H9 (cell line): ENCODE data around the gene FOXO1. TPM values are rescaled to one million over a fixed set of nuclear protein-coding genes. Genes with fewer than 3 reads are reported as not detected.
A peak's percentile ranks its signal among the peaks of the same experiment; 100 is the strongest.

Experiments used
- DNase-seq: peaks from one replicate; pipeline ENCODE4 v3.0.0-alpha.2; 2017
- H2AFZ ChIP-seq: one replicate; pipeline ENCODE4 v1.6.1; 2013; ENCODE audit warnings: mild to moderate bottlenecking, low read length, control low read depth, moderate library complexity
- H2AK5ac ChIP-seq: 2 replicates; pipeline ENCODE4 v1.6.1; 2013; ENCODE audit warnings: low read length, control low read depth, mixed read lengths; ENCODE audit not compliant: insufficient read length
- H2BK120ac ChIP-seq: one replicate; pipeline ENCODE4 v1.6.1; 2013; ENCODE audit warnings: low read depth, mild to moderate bottlenecking, low read length, control low read depth, inconsistent platforms; ENCODE audit not compliant: poor library complexity, severe bottlenecking
- H2BK12ac ChIP-seq: 2 replicates; pipeline ENCODE4 v1.6.1; 2013; ENCODE audit warnings: low read length, control low read depth, mixed read lengths, low read depth; ENCODE audit not compliant: insufficient read length
- H2BK15ac ChIP-seq: 2 replicates; pipeline ENCODE4 v1.6.1; 2013; ENCODE audit warnings: low read depth, low read length, control low read depth
- H2BK20ac ChIP-seq: one replicate; pipeline ENCODE4 v1.6.1; 2013; ENCODE audit warnings: low read depth, mild to moderate bottlenecking, low read length, control low read depth, inconsistent platforms; ENCODE audit not compliant: poor library complexity, severe bottlenecking
- H2BK5ac ChIP-seq: 2 replicates; pipeline ENCODE4 v1.6.1; 2013; ENCODE audit warnings: low read length, control low read depth, mixed read lengths; ENCODE audit not compliant: insufficient read length
- H3K14ac ChIP-seq: 2 replicates; pipeline ENCODE4 v1.6.1; 2013; ENCODE audit warnings: low read length, control low read depth; ENCODE audit not compliant: insufficient read depth
- H3K18ac ChIP-seq: 2 replicates; pipeline ENCODE4 v1.6.1; 2013; ENCODE audit warnings: low read depth, mild to moderate bottlenecking, mixed read lengths, low read length, control low read depth; ENCODE audit not compliant: insufficient read length
- H3K23ac ChIP-seq: 2 replicates; pipeline ENCODE4 v1.6.1; 2013; ENCODE audit warnings: low read length, control low read depth, mixed read lengths, low read depth; ENCODE audit not compliant: insufficient read length
- H3K23me2 ChIP-seq: 2 replicates; pipeline ENCODE4 v1.6.1; 2013; ENCODE audit warnings: low read depth, mild to moderate bottlenecking, mixed read lengths, low read length, control low read depth; ENCODE audit not compliant: insufficient read length, poor library complexity, severe bottlenecking
- H3K27ac ChIP-seq: 2 replicates; pipeline ENCODE4 v1.5.1; 2013; ENCODE audit warnings: low read length, control low read depth, mixed read lengths, low read depth; ENCODE audit not compliant: insufficient read length
- H3K27me3 ChIP-seq: 2 replicates; pipeline ENCODE4 v1.6.1; 2013; ENCODE audit warnings: low read length, control low read depth, inconsistent platforms; ENCODE audit not compliant: insufficient read depth
- H3K4ac ChIP-seq: 2 replicates; pipeline ENCODE4 v1.6.1; 2013; ENCODE audit warnings: low read depth, mild to moderate bottlenecking, control low read depth, inconsistent platforms, low read length, moderate library complexity
- H3K4me1 ChIP-seq: 2 replicates; pipeline ENCODE4 v1.6.1; 2013; ENCODE audit warnings: low read length, control low read depth, inconsistent platforms; ENCODE audit not compliant: insufficient read depth
- H3K4me2 ChIP-seq: 2 replicates; pipeline ENCODE4 v1.6.1; 2013; ENCODE audit warnings: low read length, control low read depth, mixed read lengths; ENCODE audit not compliant: insufficient read length, insufficient read depth
- H3K56ac ChIP-seq: 2 replicates; pipeline ENCODE4 v1.6.1; 2013; ENCODE audit warnings: low read depth, mild to moderate bottlenecking, mixed read lengths, low read length, control low read depth; ENCODE audit not compliant: insufficient read length
- H3K79me1 ChIP-seq: 2 replicates; pipeline ENCODE4 v1.6.1; 2013; ENCODE audit warnings: low read depth, mild to moderate bottlenecking, moderate library complexity, low read length, control low read depth, inconsistent platforms; ENCODE audit not compliant: insufficient read depth, poor library complexity, severe bottlenecking
- H3K79me2 ChIP-seq: 2 replicates; pipeline ENCODE4 v1.6.1; 2013; ENCODE audit warnings: low read length, control low read depth, inconsistent platforms; ENCODE audit not compliant: insufficient read depth
- H3K9ac ChIP-seq: 2 replicates; pipeline ENCODE4 v1.6.1; 2013; ENCODE audit warnings: low read length, control low read depth, mixed read lengths; ENCODE audit not compliant: insufficient read length; ENCODE audit errors: extremely low read depth
- H3K9me3 ChIP-seq: one replicate; pipeline ENCODE4 v1.6.1; 2013; ENCODE audit warnings: low read depth, low read length, inconsistent platforms; ENCODE audit not compliant: control insufficient read depth
- H3T11ph ChIP-seq: one replicate; pipeline ENCODE4 v1.6.1; 2013; ENCODE audit warnings: mild to moderate bottlenecking, low read length, control low read depth, inconsistent platforms
- H4K20me1 ChIP-seq: one replicate; pipeline ENCODE4 v1.6.1; 2013; ENCODE audit not compliant: control insufficient read depth, insufficient read length, insufficient read depth
- H4K5ac ChIP-seq: 2 replicates; pipeline ENCODE4 v1.6.1; 2013; ENCODE audit warnings: low read depth, mild to moderate bottlenecking, mixed read lengths, low read length, control low read depth; ENCODE audit not compliant: insufficient read length
- H4K8ac ChIP-seq: replicated peaks from 2 replicates; pipeline ENCODE4 v1.6.1; 2013; ENCODE audit warnings: low read length, control low read depth, mixed read lengths, low read depth; ENCODE audit not compliant: insufficient read length
- H4K91ac ChIP-seq: 2 replicates; pipeline ENCODE4 v1.6.1; 2013; ENCODE audit warnings: low read depth, mild to moderate bottlenecking, moderate library complexity, mixed read lengths, low read length, control low read depth; ENCODE audit not compliant: insufficient read length
- H3K27ac Mint-ChIP-seq, 3 experiments: 2 replicates in 2 of 3; 3 replicates in 1 of 3; pipeline ENCODE4 v1.8.0; 2020 to 2021; ENCODE audit warnings: mixed read lengths in 3 of 3, mild to moderate bottlenecking in 1 of 3, moderate library complexity in 1 of 3
- H3K27me3 Mint-ChIP-seq: 2 replicates; pipeline ENCODE4 v1.8.0; 2021; ENCODE audit warnings: low read depth, mild to moderate bottlenecking, moderate library complexity, mixed read lengths
- H3K36me3 Mint-ChIP-seq, 3 experiments: 2 replicates in 2 of 3; 3 replicates in 1 of 3; pipeline ENCODE4 v1.8.0; 2020 to 2021; ENCODE audit warnings: low read depth in 3 of 3, mixed read lengths in 3 of 3; ENCODE audit not compliant: insufficient read depth in 1 of 3
- H3K4me1 Mint-ChIP-seq, 2 experiments: 2 replicates each; pipeline ENCODE4 v1.8.0; 2020; ENCODE audit warnings: mixed read lengths in 2 of 2
- H3K4me3 Mint-ChIP-seq, 2 experiments: 2 replicates in 1 of 2; 3 replicates in 1 of 2; pipeline ENCODE4 v1.8.0; 2020 to 2021; ENCODE audit warnings: mild to moderate bottlenecking in 2 of 2, mixed read lengths in 2 of 2, moderate library complexity in 1 of 2
- H3K9me3 Mint-ChIP-seq, 2 experiments: 2 replicates in 1 of 2; 3 replicates in 1 of 2; pipeline ENCODE4 v1.8.0; 2020; ENCODE audit warnings: mild to moderate bottlenecking in 2 of 2, mixed read lengths in 2 of 2, moderate library complexity in 1 of 2
- CTCF ChIP-seq: fragments of 200-600 bp; sonication (generic); conservative IDR thresholded peaks from 3 replicates; pipeline ENCODE4 v1.8.0; 2021; ENCODE audit warnings: antibody characterized with exemption, mild to moderate bottlenecking
- WGBS: extraction: QIAGEN DNeasy Blood & Tissue Kit; methylation state at CpG from one replicate; pipeline ENCODE4 v1.1.7; 2013; ENCODE audit warnings: missing lambda C conversion rate, low lambda C conversion rate, mixed read lengths; ENCODE audit not compliant: insufficient read length; ENCODE audit errors: extremely low coverage; 5-methylcytosine and 5-hydroxymethylcytosine counted together
- total RNA-seq: library from RNA; stranded (reverse); gene quantifications from 2 replicates; pipeline ENCODE4 v1.2.1, GENCODE V29; 2021

Gene FOXO1
- total RNA-seq, 1 experiment from 2014 or later: 44.6 TPM

- Mint-ChIP-seq H3K27me3 (no peaks in the 10 kb centered on the region), H3K4me1 (peaks cover 61 to 71% of the 10 kb centered on the region in 2 experiments), H3K9me3 (no peaks in the 10 kb centered on the region), H3K27ac (peak overlapping the region in 2 of 3 experiments; percentile 2 to 45; a peak in 4 of 7 replicates), H3K4me3 (no peak overlapping the region), H3K36me3 (peaks cover 0 to 6% (median 0%) of the 10 kb centered on the region in 3 experiments; a peak in 3 of 7 replicates)
- H2AFZ ChIP-seq: no peak overlapping the region
- no peak overlapping the region for H2BK5ac ChIP-seq
- no peak for DNase-seq
- H3K23me2 ChIP-seq: no peaks in the 10 kb centered on the region
- H3K4me2 ChIP-seq: no peak overlapping the region
- H3K56ac ChIP-seq: no peak overlapping the region
- no peak overlapping the region for H2BK15ac ChIP-seq
- H4K20me1 ChIP-seq: no peaks in the 10 kb centered on the region
- no peak overlapping the region for H4K91ac ChIP-seq
- no peak overlapping the region for H3T11ph ChIP-seq
- TF ChIP-seq CTCF: no peak
- H3K18ac ChIP-seq: no peak overlapping the region
- peaks cover 14% of the 10 kb centered on the region for H3K79me1 ChIP-seq
- no peak overlapping the region for H2BK12ac ChIP-seq
- H3K4me1 ChIP-seq: peaks cover 11% of the 10 kb centered on the region; the same call in 1 of the 2 replicates
- no peak overlapping the region for H4K5ac ChIP-seq
- no peak overlapping the region for H3K23ac ChIP-seq
- no peaks in the 10 kb centered on the region for H3K27me3 ChIP-seq
- no peak overlapping the region for H3K9ac ChIP-seq
- WGBS: no CpG with 5 or more reads among the region's 1 CpG
- H4K8ac ChIP-seq: no peak overlapping the region
- H2BK20ac ChIP-seq: no peak overlapping the region
- H3K4ac ChIP-seq: no peak overlapping the region
- no peak overlapping the region for H2BK120ac ChIP-seq
- no peak overlapping the region for H3K14ac ChIP-seq
- no peaks in the 10 kb centered on the region for H3K9me3 ChIP-seq
- no peak overlapping the region for H3K27ac ChIP-seq
- H3K79me2 ChIP-seq: peaks cover 50% of the 10 kb centered on the region; the same call in 1 of the 2 replicates
- no peak overlapping the region for H2AK5ac ChIP-seq
Observed at GRCh38 chr13:40622761-40623160, 43.7 kb downstream of the FOXO1 start.
